ENCODE data around the gene CNP. TPM values are rescaled to one million over a fixed set of nuclear protein-coding genes. Genes with fewer than 3 reads are reported as not detected.
A peak's percentile ranks its signal among the peaks of the same experiment; 100 is the strongest.

The CNP gene
- total RNA-seq, 1 experiment from 2014 or later = 51.2 TPM

GRCh38 chr17:41918314-41919164, 48.1 kb upstream of the CNP start, which contains the start of gene ACLY:
ACLY (minus strand) TSS chr17:41918951; CDS start chr17:41913873, 5,078 bp downstream.
- H3K9me2 ChIP-seq (ENCODE audit: insufficient read depth) = 0 out of 2 replicates have a peak, but pooled peaks cover 3% of the 10 kb centered on the region
- H3K4me1 ChIP-seq (ENCODE audit: control insufficient read depth in 1 of 2, insufficient read depth in 2 of 2, low read length in 2 of 2) = peaks cover 21 to 38% of the 10 kb centered on the region in 2 experiments
- peaks cover 2 to 7% of the 10 kb centered on the region in 2 experiments; a peak in 2 of 4 replicates for H3K36me3 ChIP-seq (ENCODE audit: control insufficient read depth in 1 of 2, insufficient read depth in 2 of 2, low read length in 2 of 2)
- ChIA-PET CTCF (interaction anchor here (1.2 to 1.4 kb wide), 2 partner anchors 12 to 132 kb away, joined by 3 to 5 read pairs; partner anchors contain the start of genes JUP and ODAD4), POLR2A (interaction anchor here (1.7 to 3.1 kb wide), 2 partner anchors 10 to 12 kb away, joined by 3 to 38 read pairs; partner anchors contain the start of gene ODAD4), RAD21 (ENCODE audit: low non-redundant PET in 1 of 2, low total read pairs in 2 of 2, uncharacterized antibody in 2 of 2, unreplicated experiment in 2 of 2) (no interaction called here)
- peak within 1 kb of the TSS; percentile 1 for H2AFZ ChIP-seq (ENCODE audit: low read depth, low read length, poor library complexity, severe bottlenecking)
- peak within 1 kb of the TSS; percentile 94 for H3K27ac ChIP-seq (ENCODE audit: low read depth, low read length)
- H3K27me3 ChIP-seq (ENCODE audit: insufficient read depth, low read length) = no peaks in the 10 kb centered on the region
- ATAC-seq = peak; percentile 92
- BruUV-seq (replicated peaks) = TSS peak; percentile 68
- H3K4me2 ChIP-seq (ENCODE audit: low read length) = peak within 1 kb of the TSS; percentile 100
- peak; percentile 93 for DNase-seq (ENCODE audit: low read depth, low spot score)
- H3K9ac ChIP-seq (ENCODE audit: low read length) = peak within 1 kb of the TSS; percentile 99
- intact Hi-C loops (cut with micrococcal nuclease) = no loop called here
- no peaks in the 10 kb centered on the region for H3K9me3 ChIP-seq (ENCODE audit: control insufficient read depth in 1 of 2, insufficient read depth in 1 of 2, low read depth in 1 of 2, low read length in 2 of 2)
- peak within 1 kb of the TSS; percentile 99 for H3K4me3 ChIP-seq (replicated peaks in 1 of 2; ENCODE audit: low read depth in 1 of 2, low read length in 2 of 2)
- peaks cover 53% of the 10 kb centered on the region for H3K79me2 ChIP-seq (ENCODE audit: insufficient read depth, low read length)
- no peaks in the 10 kb centered on the region for H4K20me1 ChIP-seq (ENCODE audit: insufficient read depth)
- TF ChIP-seq EGR1 (IDR thresholded peaks at IDR 0.05; ENCODE audit: low read depth) (peak; percentile 52; the same call in 1 of the 2 replicates), ZFX (IDR thresholded peaks at IDR 0.05) (no peak), EZH2 (IDR thresholded peaks at IDR 0.05) (no peak), YY1 (IDR thresholded peaks at IDR 0.05; ENCODE audit: extremely low read depth, insufficient replicate concordance, low read depth, low read length) (peak; percentile 75), SP1 (IDR thresholded peaks at IDR 0.05; ENCODE audit: low read depth) (peak; percentile 93), SIN3A (IDR thresholded peaks at IDR 0.05; ENCODE audit: low read depth) (no peak; the same call in 1 of the 2 replicates), JUND (IDR thresholded peaks at IDR 0.05) (no peak), SRF (IDR thresholded peaks at IDR 0.05; ENCODE audit: low read depth) (no peak), POLR2A (IDR thresholded peaks at IDR 0.05; ENCODE audit: borderline replicate concordance, extremely low read depth, insufficient read depth, insufficient read length) (peak; percentile 72), EZH2phosphoT487 (IDR thresholded peaks at IDR 0.05; ENCODE audit: borderline replicate concordance) (no peak), POLR2AphosphoS5 (IDR thresholded peaks at IDR 0.05; ENCODE audit: low read depth, low read length) (peak; percentile 88), CTCF (IDR thresholded peaks at IDR 0.05 in 2 of 3, conservative IDR thresholded peaks at IDR 0.05 in 1 of 3; ENCODE audit: borderline replicate concordance in 1 of 3, insufficient read depth in 1 of 3, low read depth in 2 of 3, low read length in 2 of 3) (no peak), CEBPB (IDR thresholded peaks at IDR 0.05; ENCODE audit: low read depth) (no peak), REST (IDR thresholded peaks at IDR 0.05; ENCODE audit: low read depth) (no peak), ZNF274 (IDR thresholded peaks at IDR 0.05; ENCODE audit: low read depth, low read length) (no peak)
- TF ChIP-seq, protein P1, sequence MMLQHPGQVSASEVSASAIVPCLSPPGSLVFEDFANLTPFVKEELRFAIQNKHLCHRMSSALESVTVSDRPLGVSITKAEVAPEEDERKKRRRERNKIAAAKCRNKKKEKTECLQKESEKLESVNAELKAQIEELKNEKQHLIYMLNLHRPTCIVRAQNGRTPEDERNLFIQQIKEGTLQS (IDR thresholded peaks at IDR 0.05) = no peak
- TF ChIP-seq, protein P2, sequence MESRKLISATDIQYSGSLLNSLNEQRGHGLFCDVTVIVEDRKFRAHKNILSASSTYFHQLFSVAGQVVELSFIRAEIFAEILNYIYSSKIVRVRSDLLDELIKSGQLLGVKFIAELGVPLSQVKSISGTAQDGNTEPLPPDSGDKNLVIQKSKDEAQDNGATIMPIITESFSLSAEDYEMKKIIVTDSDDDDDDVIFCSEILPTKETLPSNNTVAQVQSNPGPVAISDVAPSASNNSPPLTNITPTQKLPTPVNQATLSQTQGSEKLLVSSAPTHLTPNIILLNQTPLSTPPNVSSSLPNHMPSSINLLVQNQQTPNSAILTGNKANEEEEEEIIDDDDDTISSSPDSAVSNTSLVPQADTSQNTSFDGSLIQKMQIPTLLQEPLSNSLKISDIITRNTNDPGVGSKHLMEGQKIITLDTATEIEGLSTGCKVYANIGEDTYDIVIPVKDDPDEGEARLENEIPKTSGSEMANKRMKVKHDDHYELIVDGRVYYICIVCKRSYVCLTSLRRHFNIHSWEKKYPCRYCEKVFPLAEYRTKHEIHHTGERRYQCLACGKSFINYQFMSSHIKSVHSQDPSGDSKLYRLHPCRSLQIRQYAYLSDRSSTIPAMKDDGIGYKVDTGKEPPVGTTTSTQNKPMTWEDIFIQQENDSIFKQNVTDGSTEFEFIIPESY (IDR thresholded peaks at IDR 0.05; ENCODE audit: extremely low read depth, insufficient replicate concordance, low read length) = no peak
- TF ChIP-seq, protein P3, sequence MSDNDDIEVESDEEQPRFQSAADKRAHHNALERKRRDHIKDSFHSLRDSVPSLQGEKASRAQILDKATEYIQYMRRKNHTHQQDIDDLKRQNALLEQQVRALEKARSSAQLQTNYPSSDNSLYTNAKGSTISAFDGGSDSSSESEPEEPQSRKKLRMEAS (IDR thresholded peaks at IDR 0.05) = no peak
